Measurements from ENCODE around the gene FGD4.

Gene FGD4

GRCh38 chr12:32402170-32402569 lies 2.8 kb downstream of the FGD4 start:
- H4K20me1 ChIP-seq (ENCODE audit: insufficient read depth) = no peaks in the 10 kb centered on the region
- H2AFZ ChIP-seq (ENCODE audit: low read depth) = no peak overlapping the region
- no peak overlapping the region for H3K4me3 ChIP-seq (IDR thresholded peaks at IDR 0.05; ENCODE audit: insufficient read depth, low read depth, low read length)
- peaks cover 8% of the 10 kb centered on the region for H3K4me1 ChIP-seq (ENCODE audit: low read depth, poor library complexity, severe bottlenecking)
- no peaks in the 10 kb centered on the region for H3K36me3 ChIP-seq (ENCODE audit: insufficient read depth)
- H3K4me2 ChIP-seq = no peak overlapping the region
- no peaks in the 10 kb centered on the region for H3K27me3 ChIP-seq (ENCODE audit: insufficient read depth, low read depth)
- no peak overlapping the region for H3K9ac ChIP-seq
- TF ChIP-seq CTCF (conservative IDR thresholded peaks at IDR 0.05; ENCODE audit: low read depth, low read length) = no peak
- no peaks in the 10 kb centered on the region for H3K79me2 ChIP-seq (ENCODE audit: insufficient read depth, low read depth)
- H3K27ac ChIP-seq = no peak overlapping the region

- TF ChIP-seq CTCF (conservative IDR thresholded peaks at IDR 0.05; ENCODE audit: low read depth, low read length) = no peak
- no peak overlapping the region for H3K4me3 ChIP-seq (IDR thresholded peaks at IDR 0.05; ENCODE audit: insufficient read depth, low read depth, low read length)
- no peak overlapping the region for H3K27ac ChIP-seq
- H3K36me3 ChIP-seq (ENCODE audit: insufficient read depth) = no peaks in the 10 kb centered on the region
- no peaks in the 10 kb centered on the region for H3K27me3 ChIP-seq (ENCODE audit: insufficient read depth, low read depth)
- peaks cover 8% of the 10 kb centered on the region for H3K4me1 ChIP-seq (ENCODE audit: low read depth, poor library complexity, severe bottlenecking)
- H3K9ac ChIP-seq = no peak overlapping the region
- no peak overlapping the region for H3K4me2 ChIP-seq
- no peaks in the 10 kb centered on the region for H4K20me1 ChIP-seq (ENCODE audit: insufficient read depth)
- no peaks in the 10 kb centered on the region for H3K79me2 ChIP-seq (ENCODE audit: insufficient read depth, low read depth)
- no peak overlapping the region for H2AFZ ChIP-seq (ENCODE audit: low read depth)
Observed at GRCh38 chr12:32402946-32403345, 3.6 kb downstream of the FGD4 start.

GRCh38 chr12:32407795-32408194 lies 8.4 kb downstream of the FGD4 start:
- Histone ChIP-seq H2AFZ (ENCODE audit: low read depth) (no peak overlapping the region), H3K4me3 (IDR thresholded peaks at IDR 0.05; ENCODE audit: insufficient read depth, low read depth, low read length) (no peak overlapping the region), H3K36me3 (ENCODE audit: insufficient read depth) (no peaks in the 10 kb centered on the region), H3K4me1 (ENCODE audit: low read depth, poor library complexity, severe bottlenecking) (no peaks in the 10 kb centered on the region), H3K27ac (no peak overlapping the region), H3K27me3 (ENCODE audit: insufficient read depth, low read depth) (no peaks in the 10 kb centered on the region), H3K79me2 (ENCODE audit: insufficient read depth, low read depth) (no peaks in the 10 kb centered on the region), H4K20me1 (ENCODE audit: insufficient read depth) (no peaks in the 10 kb centered on the region), H3K9ac (no peak overlapping the region), H3K4me2 (no peak overlapping the region)
- TF ChIP-seq CTCF (conservative IDR thresholded peaks at IDR 0.05; ENCODE audit: low read depth, low read length) = no peak

- no peak overlapping the region for H3K27ac ChIP-seq
- no peaks in the 10 kb centered on the region for H3K4me1 ChIP-seq (ENCODE audit: low read depth, poor library complexity, severe bottlenecking)
- no peaks in the 10 kb centered on the region for H3K27me3 ChIP-seq (ENCODE audit: insufficient read depth, low read depth)
- no peak overlapping the region for H3K4me3 ChIP-seq (IDR thresholded peaks at IDR 0.05; ENCODE audit: insufficient read depth, low read depth, low read length)
- no peaks in the 10 kb centered on the region for H4K20me1 ChIP-seq (ENCODE audit: insufficient read depth)
- H3K79me2 ChIP-seq (ENCODE audit: insufficient read depth, low read depth) = no peaks in the 10 kb centered on the region
- no peak overlapping the region for H2AFZ ChIP-seq (ENCODE audit: low read depth)
- H3K36me3 ChIP-seq (ENCODE audit: insufficient read depth) = no peaks in the 10 kb centered on the region
- TF ChIP-seq CTCF (conservative IDR thresholded peaks at IDR 0.05; ENCODE audit: low read depth, low read length) = no peak
- H3K4me2 ChIP-seq = no peak overlapping the region
- H3K9ac ChIP-seq = no peak overlapping the region
Observed at GRCh38 chr12:32413412-32413811, 14.1 kb downstream of the FGD4 start.
